ENCODE data around the gene SLC41A1. TPM values are rescaled to one million over a fixed set of nuclear protein-coding genes. Genes with fewer than 3 reads are reported as not detected.

SLC41A1 gene
- total RNA-seq, 4 donors from 2014 or later = 15.3 to 33.1 (median 25.1) TPM

GRCh38 chr1:205769641-205770365 is 43.2 kb downstream of the SLC41A1 start:
- DNase-seq (ENCODE audit: low spot score) (no peak), ATAC-seq (ENCODE audit: low FRiP score) (no peak)
- TF ChIP-seq CTCF (IDR thresholded peaks at IDR 0.05) = no peak

GRCh38 chr1:205767248-205767647 is 45.8 kb downstream of the SLC41A1 start:
- no peak for TF ChIP-seq CTCF (IDR thresholded peaks at IDR 0.05)
- ATAC-seq (ENCODE audit: low FRiP score) (no peak), DNase-seq (ENCODE audit: low spot score) (no peak)

GRCh38 chr1:205766570-205766969 is 46.4 kb downstream of the SLC41A1 start:
- no peak for DNase-seq (ENCODE audit: low spot score)
- ATAC-seq (ENCODE audit: low FRiP score) = no peak
- TF ChIP-seq CTCF (IDR thresholded peaks at IDR 0.05) = no peak

GRCh38 chr1:205766038-205766437 is 47.0 kb downstream of the SLC41A1 start:
- ATAC-seq (ENCODE audit: low FRiP score) = no peak
- no peak for TF ChIP-seq CTCF (IDR thresholded peaks at IDR 0.05)
- no peak for DNase-seq (ENCODE audit: low spot score)

GRCh38 chr1:205764578-205764977 is 48.4 kb downstream of the SLC41A1 start:
- TF ChIP-seq CTCF (IDR thresholded peaks at IDR 0.05) = no peak
- ATAC-seq (ENCODE audit: low FRiP score) = no peak
- no peak for DNase-seq (ENCODE audit: low spot score)

- ATAC-seq (ENCODE audit: low FRiP score) (no peak), DNase-seq (ENCODE audit: low spot score) (no peak)
- TF ChIP-seq CTCF (IDR thresholded peaks at IDR 0.05) = no peak
Observed at GRCh38 chr1:205763980-205764379, 49.0 kb downstream of the SLC41A1 start.

GRCh38 chr1:205760606-205761005 is 52.4 kb downstream of the SLC41A1 start:
- TF ChIP-seq CTCF (IDR thresholded peaks at IDR 0.05) = no peak
- no peak for ATAC-seq (ENCODE audit: low FRiP score)
- DNase-seq (ENCODE audit: low spot score) = no peak
